Memory B cell (primary cell): ENCODE results near the gene LAMA2.

Experiments used
- ATAC-seq: fragments of 150-1000 bp; cut with Tn5 transposase; 2 replicates; pipeline ENCODE4 v1.10.0; 2021; ENCODE audit warnings: low read depth, mild to moderate bottlenecking, moderate library complexity
- DNase-seq, 2 donors: peaks; one replicate each; pipeline ENCODE4 v3.0.0; 2022; ENCODE audit warnings: low spot score in 2 of 2
- H3K27ac Mint-ChIP-seq: one replicate; pipeline ENCODE4 v1.8.0; 2022; ENCODE audit warnings: mild to moderate bottlenecking, moderate library complexity, mixed read lengths
- H3K27me3 Mint-ChIP-seq: one replicate; pipeline ENCODE4 v1.8.0; 2022; ENCODE audit warnings: mixed read lengths
- H3K36me3 Mint-ChIP-seq: one replicate; pipeline ENCODE4 v1.8.0; 2022; ENCODE audit warnings: mild to moderate bottlenecking, mixed read lengths
- H3K4me1 Mint-ChIP-seq: one replicate; pipeline ENCODE4 v1.8.0; 2022; ENCODE audit warnings: mixed read lengths
- H3K4me3 Mint-ChIP-seq: one replicate; pipeline ENCODE4 v1.8.0; 2022; ENCODE audit warnings: mild to moderate bottlenecking, moderate library complexity, mixed read lengths
- H3K9me3 Mint-ChIP-seq: one replicate; pipeline ENCODE4 v1.8.0; 2022; ENCODE audit warnings: mixed read lengths

The LAMA2 gene, protein sequence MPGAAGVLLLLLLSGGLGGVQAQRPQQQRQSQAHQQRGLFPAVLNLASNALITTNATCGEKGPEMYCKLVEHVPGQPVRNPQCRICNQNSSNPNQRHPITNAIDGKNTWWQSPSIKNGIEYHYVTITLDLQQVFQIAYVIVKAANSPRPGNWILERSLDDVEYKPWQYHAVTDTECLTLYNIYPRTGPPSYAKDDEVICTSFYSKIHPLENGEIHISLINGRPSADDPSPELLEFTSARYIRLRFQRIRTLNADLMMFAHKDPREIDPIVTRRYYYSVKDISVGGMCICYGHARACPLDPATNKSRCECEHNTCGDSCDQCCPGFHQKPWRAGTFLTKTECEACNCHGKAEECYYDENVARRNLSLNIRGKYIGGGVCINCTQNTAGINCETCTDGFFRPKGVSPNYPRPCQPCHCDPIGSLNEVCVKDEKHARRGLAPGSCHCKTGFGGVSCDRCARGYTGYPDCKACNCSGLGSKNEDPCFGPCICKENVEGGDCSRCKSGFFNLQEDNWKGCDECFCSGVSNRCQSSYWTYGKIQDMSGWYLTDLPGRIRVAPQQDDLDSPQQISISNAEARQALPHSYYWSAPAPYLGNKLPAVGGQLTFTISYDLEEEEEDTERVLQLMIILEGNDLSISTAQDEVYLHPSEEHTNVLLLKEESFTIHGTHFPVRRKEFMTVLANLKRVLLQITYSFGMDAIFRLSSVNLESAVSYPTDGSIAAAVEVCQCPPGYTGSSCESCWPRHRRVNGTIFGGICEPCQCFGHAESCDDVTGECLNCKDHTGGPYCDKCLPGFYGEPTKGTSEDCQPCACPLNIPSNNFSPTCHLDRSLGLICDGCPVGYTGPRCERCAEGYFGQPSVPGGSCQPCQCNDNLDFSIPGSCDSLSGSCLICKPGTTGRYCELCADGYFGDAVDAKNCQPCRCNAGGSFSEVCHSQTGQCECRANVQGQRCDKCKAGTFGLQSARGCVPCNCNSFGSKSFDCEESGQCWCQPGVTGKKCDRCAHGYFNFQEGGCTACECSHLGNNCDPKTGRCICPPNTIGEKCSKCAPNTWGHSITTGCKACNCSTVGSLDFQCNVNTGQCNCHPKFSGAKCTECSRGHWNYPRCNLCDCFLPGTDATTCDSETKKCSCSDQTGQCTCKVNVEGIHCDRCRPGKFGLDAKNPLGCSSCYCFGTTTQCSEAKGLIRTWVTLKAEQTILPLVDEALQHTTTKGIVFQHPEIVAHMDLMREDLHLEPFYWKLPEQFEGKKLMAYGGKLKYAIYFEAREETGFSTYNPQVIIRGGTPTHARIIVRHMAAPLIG (N-terminal part only)

GRCh38 chr6:128882991-128883611, at the start of gene LAMA2:
Gene LAMA2 (plus strand): TSS chr6:128883138. CDS start chr6:128883246, 108 bp downstream.
- H3K9me3 Mint-ChIP-seq: no peaks in the 10 kb centered on the region
- peaks cover 2% of the 10 kb centered on the region for H3K4me1 Mint-ChIP-seq
- DNase-seq (no peak), ATAC-seq (no peak)
- no peak within 1 kb of the TSS for H3K27ac Mint-ChIP-seq
- peaks cover 3% of the 10 kb centered on the region for H3K27me3 Mint-ChIP-seq
- H3K36me3 Mint-ChIP-seq: no peaks in the 10 kb centered on the region
- H3K4me3 Mint-ChIP-seq: peak within 1 kb of the TSS; percentile 37

GRCh38 chr6:128836761-128837160, 46.2 kb upstream of the LAMA2 start:
- no peak for DNase-seq
- no peaks in the 10 kb centered on the region for H3K27me3 Mint-ChIP-seq
- no peak overlapping the region for H3K4me3 Mint-ChIP-seq
- H3K27ac Mint-ChIP-seq: no peak overlapping the region
- no peak for ATAC-seq
- H3K4me1 Mint-ChIP-seq: no peaks in the 10 kb centered on the region
- no peaks in the 10 kb centered on the region for H3K36me3 Mint-ChIP-seq
- peaks cover 7% of the 10 kb centered on the region for H3K9me3 Mint-ChIP-seq

- Mint-ChIP-seq H3K27me3 (no peaks in the 10 kb centered on the region), H3K27ac (no peak overlapping the region), H3K36me3 (no peaks in the 10 kb centered on the region), H3K4me3 (no peak overlapping the region), H3K9me3 (peaks cover 3% of the 10 kb centered on the region), H3K4me1 (no peaks in the 10 kb centered on the region)
- DNase-seq: no peak
- no peak for ATAC-seq
Observed at GRCh38 chr6:128841518-128841917, 41.4 kb upstream of the LAMA2 start.

DNA sequence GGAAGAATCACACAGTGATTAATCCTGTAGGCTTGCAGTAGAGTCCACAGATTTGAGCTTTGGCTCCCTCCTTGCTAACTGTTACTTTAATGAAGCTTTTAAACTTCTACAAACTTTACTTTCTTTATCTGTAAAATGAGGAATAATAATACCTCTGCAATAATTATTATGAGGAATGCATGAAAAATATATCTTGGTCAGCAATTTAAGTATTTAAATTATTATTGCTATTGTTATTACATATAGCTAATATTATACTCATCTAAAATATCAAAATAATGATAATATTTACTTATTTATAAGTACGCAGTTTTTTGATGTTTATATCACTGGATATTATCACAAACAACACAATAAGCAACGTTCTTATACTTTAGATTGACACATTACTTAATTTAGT, 38.3 kb upstream of the LAMA2 start:
- DNase-seq: no peak
- Mint-ChIP-seq H3K27me3 (no peaks in the 10 kb centered on the region), H3K9me3 (peaks cover 3% of the 10 kb centered on the region), H3K36me3 (no peaks in the 10 kb centered on the region), H3K27ac (no peak overlapping the region), H3K4me1 (no peaks in the 10 kb centered on the region), H3K4me3 (no peak overlapping the region)
- no peak for ATAC-seq

GRCh38 chr6:128847431-128848210, 35.3 kb upstream of the LAMA2 start:
- Mint-ChIP-seq H3K4me1 (no peaks in the 10 kb centered on the region), H3K4me3 (no peak overlapping the region), H3K36me3 (no peaks in the 10 kb centered on the region), H3K9me3 (no peaks in the 10 kb centered on the region), H3K27me3 (no peaks in the 10 kb centered on the region), H3K27ac (no peak overlapping the region)
- DNase-seq (no peak), ATAC-seq (no peak)

DNA sequence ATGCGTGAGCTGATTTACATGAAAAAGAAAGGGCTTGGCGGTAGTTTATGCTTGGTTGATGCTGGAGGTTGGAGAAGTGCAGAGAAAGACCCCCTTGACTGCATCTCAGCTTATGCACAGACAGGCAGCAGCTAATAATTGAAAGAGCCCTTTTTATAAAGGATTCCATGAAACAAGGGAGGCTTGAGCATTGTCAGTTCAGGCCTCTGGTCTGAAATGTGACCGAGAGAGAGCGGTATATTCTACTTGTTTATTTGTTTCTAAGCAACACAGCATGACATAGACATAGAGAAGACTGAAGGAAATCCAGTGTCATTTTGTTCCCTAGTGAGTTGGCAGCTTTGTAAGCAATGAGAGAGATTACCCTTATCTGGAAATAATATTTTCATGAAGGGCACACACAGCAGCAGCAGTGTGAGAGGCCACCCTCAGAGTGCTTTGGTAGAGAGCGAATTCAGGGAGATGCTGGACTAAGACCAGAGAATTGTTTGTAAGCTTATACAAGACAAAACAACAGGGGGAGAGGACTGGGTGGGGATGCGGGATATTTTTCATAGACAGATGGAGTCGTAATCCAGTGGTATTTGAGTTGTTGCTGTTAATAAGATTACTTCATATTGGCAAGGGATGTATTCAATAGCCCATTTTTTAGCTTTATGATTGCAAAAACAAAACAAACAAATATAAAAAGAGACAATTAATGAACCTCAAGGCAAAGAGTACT, 34.6 kb upstream of the LAMA2 start:
- no peak for ATAC-seq
- no peaks in the 10 kb centered on the region for H3K27me3 Mint-ChIP-seq
- no peaks in the 10 kb centered on the region for H3K9me3 Mint-ChIP-seq
- H3K4me3 Mint-ChIP-seq: no peak overlapping the region
- H3K36me3 Mint-ChIP-seq: no peaks in the 10 kb centered on the region
- DNase-seq: no peak
- H3K27ac Mint-ChIP-seq: no peak overlapping the region
- no peaks in the 10 kb centered on the region for H3K4me1 Mint-ChIP-seq

- H3K27ac Mint-ChIP-seq: no peak overlapping the region
- no peaks in the 10 kb centered on the region for H3K4me1 Mint-ChIP-seq
- ATAC-seq (no peak), DNase-seq (no peak)
- H3K4me3 Mint-ChIP-seq: no peak overlapping the region
- no peaks in the 10 kb centered on the region for H3K27me3 Mint-ChIP-seq
- H3K9me3 Mint-ChIP-seq: no peaks in the 10 kb centered on the region
- no peaks in the 10 kb centered on the region for H3K36me3 Mint-ChIP-seq
Observed at GRCh38 chr6:128855581-128856085, 27.3 kb upstream of the LAMA2 start.

DNA sequence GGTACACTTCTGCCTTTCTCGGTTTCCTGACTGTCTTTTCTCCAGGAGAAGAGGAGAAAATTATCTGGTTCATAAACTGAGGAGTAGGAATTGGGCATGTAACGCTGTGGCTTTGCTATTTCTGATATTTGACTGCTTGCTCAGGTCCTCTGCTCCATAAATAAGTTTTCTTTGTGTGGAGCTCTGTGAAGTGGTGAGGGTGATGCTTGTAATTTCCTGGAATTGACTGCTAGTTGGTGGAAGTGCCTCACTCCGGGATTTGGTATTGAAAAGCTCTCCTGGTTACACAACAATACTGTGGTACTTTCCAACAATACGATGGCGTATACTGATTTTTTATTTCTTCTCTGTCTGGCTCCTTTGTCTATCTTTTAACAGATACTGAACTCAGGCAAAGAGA, 25.1 kb upstream of the LAMA2 start:
- no peak for ATAC-seq
- no peak for DNase-seq
- H3K4me1 Mint-ChIP-seq: no peaks in the 10 kb centered on the region
- H3K27ac Mint-ChIP-seq: no peak overlapping the region
- H3K9me3 Mint-ChIP-seq: peaks cover 6% of the 10 kb centered on the region
- H3K36me3 Mint-ChIP-seq: no peaks in the 10 kb centered on the region
- no peak overlapping the region for H3K4me3 Mint-ChIP-seq
- no peaks in the 10 kb centered on the region for H3K27me3 Mint-ChIP-seq

GRCh38 chr6:128860782-128861181, 22.2 kb upstream of the LAMA2 start:
- Mint-ChIP-seq H3K4me1 (no peaks in the 10 kb centered on the region), H3K4me3 (no peak overlapping the region), H3K36me3 (no peaks in the 10 kb centered on the region), H3K27me3 (peaks cover 2% of the 10 kb centered on the region), H3K27ac (no peak overlapping the region), H3K9me3 (peaks cover 6% of the 10 kb centered on the region)
- ATAC-seq (no peak), DNase-seq (no peak)

DNA sequence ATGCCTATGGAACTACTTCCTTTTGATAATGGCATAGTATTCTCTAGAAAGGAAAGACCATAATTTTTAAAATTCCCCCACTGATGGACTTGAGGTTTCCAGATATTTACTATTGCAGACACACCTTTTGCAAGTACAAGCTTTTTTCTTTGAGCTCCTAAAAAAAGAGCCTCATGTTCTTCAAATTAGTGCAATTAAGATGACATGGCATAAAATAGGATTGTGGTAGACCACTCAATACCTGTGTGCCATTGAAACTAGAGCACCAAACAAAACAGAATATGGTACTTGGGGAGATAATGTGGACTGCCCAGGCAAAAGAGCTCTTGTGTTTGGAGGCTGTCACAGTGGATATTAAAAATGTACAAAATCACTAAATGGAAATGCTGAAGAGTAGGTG, 19.0 kb upstream of the LAMA2 start:
- H3K9me3 Mint-ChIP-seq: peaks cover 6% of the 10 kb centered on the region
- DNase-seq (no peak), ATAC-seq (no peak)
- no peak overlapping the region for H3K27ac Mint-ChIP-seq
- no peak overlapping the region for H3K4me3 Mint-ChIP-seq
- no peaks in the 10 kb centered on the region for H3K4me1 Mint-ChIP-seq
- H3K36me3 Mint-ChIP-seq: no peaks in the 10 kb centered on the region
- H3K27me3 Mint-ChIP-seq: peaks cover 2% of the 10 kb centered on the region

DNA sequence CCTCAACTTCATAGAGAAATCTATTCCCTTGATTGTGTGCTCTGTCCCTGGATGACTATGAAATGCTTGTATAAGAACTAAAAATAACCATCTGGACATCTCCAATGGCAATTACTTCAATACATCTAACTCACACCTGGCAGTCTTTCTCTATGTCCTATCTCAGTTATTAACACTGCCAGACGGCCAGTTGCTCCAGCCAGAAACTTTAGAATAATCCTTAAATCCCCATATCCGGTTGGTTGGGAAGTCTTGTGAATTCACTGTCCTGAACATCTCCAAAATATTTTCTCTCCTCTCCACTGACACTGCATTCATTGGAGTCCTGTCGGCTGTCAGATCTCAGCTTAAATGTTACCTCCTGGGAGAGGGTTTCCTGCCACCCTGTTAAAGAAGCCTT, 12.2 kb upstream of the LAMA2 start:
- no peak overlapping the region for H3K4me3 Mint-ChIP-seq
- no peak for ATAC-seq
- H3K27me3 Mint-ChIP-seq: peaks cover under 1% of the 10 kb centered on the region

DNA sequence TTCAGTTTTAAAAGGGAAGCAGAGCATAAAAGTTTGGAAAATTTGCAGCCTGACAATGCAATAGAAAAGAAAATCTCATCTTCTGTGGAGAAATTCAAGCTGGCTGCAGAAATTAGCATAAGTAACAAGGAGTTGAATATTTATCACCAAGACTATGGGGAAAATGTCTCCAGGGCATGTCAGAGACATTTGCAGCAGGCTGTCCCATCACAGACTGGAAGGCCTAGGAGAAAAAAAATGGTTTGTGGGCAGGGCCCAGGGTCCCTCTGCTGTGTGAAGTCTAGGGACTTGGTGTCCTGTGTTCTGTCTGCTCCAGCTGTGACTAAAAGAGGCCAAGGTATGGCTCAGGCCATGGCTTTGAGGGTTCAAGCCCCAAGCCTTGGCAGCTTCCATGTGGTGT, 8.1 kb upstream of the LAMA2 start:
- Mint-ChIP-seq H3K4me1 (no peaks in the 10 kb centered on the region), H3K4me3 (no peak overlapping the region), H3K27me3 (no peaks in the 10 kb centered on the region), H3K36me3 (no peaks in the 10 kb centered on the region), H3K27ac (no peak overlapping the region), H3K9me3 (no peaks in the 10 kb centered on the region)
- DNase-seq (no peak), ATAC-seq (no peak)

More for the DNA sequence above, 12.2 kb upstream of the LAMA2 start:
- Mint-ChIP-seq H3K36me3 (no peaks in the 10 kb centered on the region), H3K4me1 (no peaks in the 10 kb centered on the region), H3K9me3 (no peaks in the 10 kb centered on the region), H3K27ac (no peak overlapping the region)
- no peak for DNase-seq
